CD4-positive, CD25-positive, alpha-beta regulatory T cell (primary cell): ENCODE results near the gene SLC5A6. TPM values are rescaled to one million over a fixed set of nuclear protein-coding genes. Genes with fewer than 3 reads are reported as not detected.

Source experiments
- ATAC-seq, 2 donors: fragments of 150-1000 bp; cut with Tn5 transposase; one replicate each; pipeline ENCODE4 v1.10.0; 2021; ENCODE audit warnings: low read depth in 2 of 2, moderate number of reproducible peaks in 2 of 2, moderate library complexity in 1 of 2
- DNase-seq, 3 donors: peaks; one replicate each; pipeline versions ENCODE4 v3.0.0 to v3.0.0-alpha.2; 2012 to 2022; ENCODE audit warnings: mixed read lengths in 1 of 3
- H3K27ac ChIP-seq: one replicate; pipeline ENCODE4 v1.7.0; 2013; ENCODE audit warnings: mild to moderate bottlenecking, low read length; ENCODE audit not compliant: insufficient read depth, poor library complexity, severe bottlenecking
- H3K27me3 ChIP-seq: one replicate; pipeline ENCODE4 v1.7.0; 2013; ENCODE audit warnings: low read length; ENCODE audit not compliant: control insufficient read depth, insufficient read depth
- H3K36me3 ChIP-seq: one replicate; pipeline ENCODE4 v1.7.0; 2013; ENCODE audit warnings: mild to moderate bottlenecking, low read length, moderate library complexity; ENCODE audit not compliant: control insufficient read depth, insufficient read depth
- H3K4me1 ChIP-seq: 2 replicates; pipeline ENCODE4 v1.7.0; 2013; ENCODE audit warnings: mild to moderate bottlenecking, low read length; ENCODE audit not compliant: insufficient read depth, control insufficient read depth, poor library complexity, severe bottlenecking
- H3K4me3 ChIP-seq: one replicate; pipeline ENCODE4 v1.7.0; 2013; ENCODE audit warnings: low read depth, mild to moderate bottlenecking, low read length, moderate library complexity
- H3K9me3 ChIP-seq, 2 experiments: 1 replicate in 1 of 2; 2 replicates in 1 of 2; pipeline ENCODE4 v1.7.0; 2013; ENCODE audit warnings: low read length in 2 of 2, mild to moderate bottlenecking in 1 of 2, moderate library complexity in 1 of 2; ENCODE audit not compliant: control insufficient read depth in 2 of 2
- H3K27ac Mint-ChIP-seq, 3 donors: one replicate each; pipeline ENCODE4 v1.8.0; 2020 to 2022; ENCODE audit warnings: mild to moderate bottlenecking in 3 of 3, mixed read lengths in 3 of 3, moderate library complexity in 2 of 3
- H3K27me3 Mint-ChIP-seq: one replicate; pipeline ENCODE4 v1.8.0; 2022; ENCODE audit warnings: mild to moderate bottlenecking, mixed read lengths
- H3K36me3 Mint-ChIP-seq: one replicate; pipeline ENCODE4 v1.8.0; 2020; ENCODE audit warnings: mixed read lengths
- H3K4me1 Mint-ChIP-seq, 4 donors: one replicate each; pipeline ENCODE4 v1.8.0; 2020 to 2022; ENCODE audit warnings: mixed read lengths in 4 of 4, mild to moderate bottlenecking in 1 of 4
- H3K4me3 Mint-ChIP-seq, 4 donors: one replicate each; pipeline ENCODE4 v1.8.0; 2020 to 2022; ENCODE audit warnings: mild to moderate bottlenecking in 4 of 4, mixed read lengths in 4 of 4, moderate library complexity in 3 of 4
- H3K9me3 Mint-ChIP-seq, 7 donors: one replicate each; pipeline ENCODE4 v1.8.0; 2020 to 2022; ENCODE audit warnings: mixed read lengths in 7 of 7, mild to moderate bottlenecking in 3 of 7, moderate library complexity in 2 of 7
- polyA plus RNA-seq, 4 donors: library from polyadenylated mRNA; unstranded; fragments of 300-500 nt; fragmentation: Illumina TruSeq; gene quantifications; one replicate each; pipeline ENCODE4 v1.2.3, GENCODE V29; 2021
- total RNA-seq: library from RNA; stranded (reverse); gene quantifications from one replicate; pipeline ENCODE4 v1.2.3, GENCODE V29; 2022

SLC5A6 gene
- total and polyA plus RNA-seq, 5 donors from 2014 or later, result 15.5 to 154 (median 17.3) TPM

- Mint-ChIP-seq H3K36me3 (no peaks in the 10 kb centered on the region), H3K9me3 (no peaks in the 10 kb centered on the region), H3K4me3 (no peak overlapping the region), H3K27ac (no peak overlapping the region), H3K4me1 (no peaks in the 10 kb centered on the region), H3K27me3 (peaks cover 31% of the 10 kb centered on the region)
- H3K9me3 ChIP-seq, result no peaks in the 10 kb centered on the region
- H3K27me3 ChIP-seq, result peaks cover under 1% of the 10 kb centered on the region
- no peak overlapping the region for H3K27ac ChIP-seq
- H3K4me1 ChIP-seq, result peaks cover 7% of the 10 kb centered on the region
- ATAC-seq (no peak), DNase-seq (no peak)
- no peaks in the 10 kb centered on the region for H3K36me3 ChIP-seq
- no peak overlapping the region for H3K4me3 ChIP-seq
Measured at GRCh38 chr2:27250652-27251379, 38.7 kb upstream of the SLC5A6 start.

DNA sequence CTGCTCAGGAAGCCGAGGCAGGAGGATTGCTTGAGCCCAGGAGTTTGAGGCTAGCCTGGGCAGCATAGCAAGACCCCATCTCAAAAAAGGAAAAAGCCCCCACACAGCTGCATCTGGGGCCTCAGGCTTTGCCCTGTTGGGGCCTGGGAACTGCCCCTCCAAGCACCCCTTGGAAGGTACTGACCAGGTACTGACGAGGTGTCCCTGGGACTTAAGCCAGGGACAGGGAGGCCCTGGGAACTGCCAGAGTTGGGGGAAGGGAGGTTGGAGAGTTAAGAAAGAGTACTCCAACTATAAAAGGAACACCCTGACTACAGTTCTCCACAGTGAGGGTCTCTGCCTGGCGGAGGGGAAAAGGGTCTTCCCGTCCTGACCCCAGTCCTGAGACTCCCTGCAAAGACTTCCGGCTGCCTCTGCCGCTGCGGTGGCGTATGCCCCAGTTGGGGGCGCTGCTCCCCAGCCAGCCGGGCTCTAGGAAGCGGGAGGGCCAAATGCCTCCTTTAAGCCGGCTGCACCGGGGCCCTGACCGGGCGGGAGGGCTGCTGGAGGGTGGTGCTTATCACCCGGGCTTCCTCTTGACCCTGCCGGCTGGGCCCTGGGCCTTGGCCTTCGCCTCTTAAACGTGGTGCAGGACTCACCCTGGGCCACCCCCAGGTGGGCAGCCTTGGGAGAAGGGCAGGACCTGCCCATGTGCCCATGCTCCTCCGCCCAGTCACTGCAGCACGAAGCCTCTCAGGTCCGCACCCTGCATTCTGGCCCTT, 38.0 kb upstream of the SLC5A6 start:
- H3K9me3 Mint-ChIP-seq, result no peaks in the 10 kb centered on the region
- no peaks in the 10 kb centered on the region for H3K4me1 Mint-ChIP-seq
- H3K27ac ChIP-seq, result no peak overlapping the region
- peak in 1 of 3 donors; percentile 51 for DNase-seq
- H3K9me3 ChIP-seq, result no peaks in the 10 kb centered on the region
- peaks cover 27% of the 10 kb centered on the region for H3K27me3 Mint-ChIP-seq
- no peaks in the 10 kb centered on the region for H3K36me3 Mint-ChIP-seq
- H3K27me3 ChIP-seq, result no peaks in the 10 kb centered on the region
- no peak overlapping the region for H3K27ac Mint-ChIP-seq
- no peaks in the 10 kb centered on the region for H3K36me3 ChIP-seq
- H3K4me3 Mint-ChIP-seq, result no peak overlapping the region
- no peak overlapping the region for H3K4me3 ChIP-seq
- ATAC-seq, result peak; percentile 37 to 46
- H3K4me1 ChIP-seq, result peaks cover 7% of the 10 kb centered on the region

DNA sequence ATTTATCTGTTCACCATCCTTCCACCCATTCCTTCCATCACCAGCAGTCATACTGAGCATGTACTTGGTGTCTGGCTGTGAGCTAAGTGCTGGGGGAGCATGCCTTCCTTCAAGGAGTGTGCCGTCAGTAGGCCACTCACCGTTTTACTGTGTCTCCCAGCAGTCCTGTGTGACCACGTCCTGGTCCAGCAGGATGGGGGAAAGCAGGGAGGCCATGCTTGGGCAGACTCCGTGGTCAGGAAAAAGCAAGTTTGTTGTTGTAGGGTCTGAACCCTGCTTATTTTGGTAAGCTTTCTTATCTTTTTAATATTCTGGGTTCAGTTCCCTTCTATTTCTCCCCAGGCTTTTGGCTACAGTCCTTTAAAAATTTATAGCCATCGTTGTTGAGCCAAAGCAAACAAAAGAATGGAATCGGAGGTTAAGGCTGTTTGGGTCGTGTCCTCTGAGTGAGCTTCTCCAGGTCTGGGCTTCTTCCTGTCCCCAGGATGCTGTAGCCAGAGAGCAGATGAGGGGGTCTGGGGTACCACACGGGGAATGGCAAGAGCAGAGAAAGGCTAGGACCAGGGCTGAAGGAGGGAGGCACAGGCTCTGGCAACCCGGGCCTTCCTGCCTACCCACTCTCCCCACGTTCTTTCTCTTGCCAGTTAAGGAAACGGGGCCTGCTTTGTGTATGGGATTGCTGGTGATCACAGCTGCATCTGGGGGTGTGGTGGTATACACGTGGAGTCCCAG, 37.3 kb upstream of the SLC5A6 start:
- Histone ChIP-seq H3K4me1 (peaks cover 7% of the 10 kb centered on the region), H3K9me3 (no peaks in the 10 kb centered on the region), H3K36me3 (peaks cover under 1% of the 10 kb centered on the region), H3K4me3 (no peak overlapping the region), H3K27ac (no peak overlapping the region), H3K27me3 (no peaks in the 10 kb centered on the region)
- H3K4me1 Mint-ChIP-seq, result no peaks in the 10 kb centered on the region
- H3K4me3 Mint-ChIP-seq, result no peak overlapping the region
- DNase-seq, result no peak
- H3K9me3 Mint-ChIP-seq, result no peaks in the 10 kb centered on the region
- no peak overlapping the region for H3K27ac Mint-ChIP-seq
- H3K27me3 Mint-ChIP-seq, result peaks cover 25% of the 10 kb centered on the region
- H3K36me3 Mint-ChIP-seq, result peaks cover 1% of the 10 kb centered on the region
- no peak for ATAC-seq

DNA sequence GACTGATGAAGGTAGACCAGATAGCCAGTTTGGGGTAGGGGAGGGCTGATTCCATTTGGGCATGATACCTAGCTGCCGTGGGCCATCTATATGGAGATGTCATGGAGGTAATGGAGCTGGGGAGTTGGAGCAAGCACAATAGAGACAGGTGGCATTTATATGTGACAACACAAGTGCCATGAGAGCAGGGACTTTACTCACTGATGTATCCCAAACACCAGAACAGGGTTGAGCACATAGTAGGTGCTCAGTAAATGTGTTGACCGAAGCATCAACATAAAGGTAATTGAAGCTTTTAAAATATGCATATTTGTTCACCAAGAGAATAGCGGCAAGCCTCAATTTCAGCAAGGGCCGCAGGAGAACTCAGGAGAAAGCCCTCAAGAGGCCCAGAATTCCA, 35.8 kb upstream of the SLC5A6 start:
- Mint-ChIP-seq H3K36me3 (peaks cover 5% of the 10 kb centered on the region), H3K4me3 (no peak overlapping the region), H3K9me3 (no peaks in the 10 kb centered on the region), H3K4me1 (no peaks in the 10 kb centered on the region), H3K27me3 (peaks cover 11% of the 10 kb centered on the region), H3K27ac (peak overlapping the region in 1 of 3 donors; percentile 74)
- Histone ChIP-seq H3K9me3 (no peaks in the 10 kb centered on the region), H3K27me3 (no peaks in the 10 kb centered on the region), H3K36me3 (peaks cover 13% of the 10 kb centered on the region), H3K4me3 (no peak overlapping the region), H3K27ac (no peak overlapping the region), H3K4me1 (peaks cover 7% of the 10 kb centered on the region)
- ATAC-seq (no peak), DNase-seq (no peak)

GRCh38 chr2:27245626-27246025, 33.6 kb upstream of the SLC5A6 start:
- Histone ChIP-seq H3K9me3 (no peaks in the 10 kb centered on the region), H3K4me3 (no peak overlapping the region), H3K27me3 (no peaks in the 10 kb centered on the region), H3K36me3 (peaks cover 31% of the 10 kb centered on the region), H3K4me1 (peaks cover 10% of the 10 kb centered on the region), H3K27ac (no peak overlapping the region)
- H3K4me1 Mint-ChIP-seq, result peaks cover 0 to 2% (median 0%) of the 10 kb centered on the region in 4 donors
- H3K9me3 Mint-ChIP-seq, result no peaks in the 10 kb centered on the region
- H3K4me3 Mint-ChIP-seq, result no peak overlapping the region
- H3K36me3 Mint-ChIP-seq, result peaks cover 5% of the 10 kb centered on the region
- no peak for ATAC-seq
- peaks cover 4% of the 10 kb centered on the region for H3K27me3 Mint-ChIP-seq
- peak overlapping the region in 1 of 3 donors; percentile 17 for H3K27ac Mint-ChIP-seq
- DNase-seq, result no peak

GRCh38 chr2:27245116-27245515, 33.0 kb upstream of the SLC5A6 start:
- Mint-ChIP-seq H3K27ac (peak overlapping the region in 1 of 3 donors; percentile 17), H3K9me3 (no peaks in the 10 kb centered on the region), H3K4me1 (peaks cover 0 to 2% (median 0%) of the 10 kb centered on the region in 4 donors), H3K36me3 (peaks cover 5% of the 10 kb centered on the region), H3K27me3 (peaks cover 4% of the 10 kb centered on the region), H3K4me3 (no peak overlapping the region)
- DNase-seq (no peak), ATAC-seq (no peak)
- H3K27ac ChIP-seq, result no peak overlapping the region
- no peak overlapping the region for H3K4me3 ChIP-seq
- H3K4me1 ChIP-seq, result peaks cover 6% of the 10 kb centered on the region
- no peaks in the 10 kb centered on the region for H3K27me3 ChIP-seq
- no peaks in the 10 kb centered on the region for H3K9me3 ChIP-seq
- peaks cover 36% of the 10 kb centered on the region for H3K36me3 ChIP-seq

DNA sequence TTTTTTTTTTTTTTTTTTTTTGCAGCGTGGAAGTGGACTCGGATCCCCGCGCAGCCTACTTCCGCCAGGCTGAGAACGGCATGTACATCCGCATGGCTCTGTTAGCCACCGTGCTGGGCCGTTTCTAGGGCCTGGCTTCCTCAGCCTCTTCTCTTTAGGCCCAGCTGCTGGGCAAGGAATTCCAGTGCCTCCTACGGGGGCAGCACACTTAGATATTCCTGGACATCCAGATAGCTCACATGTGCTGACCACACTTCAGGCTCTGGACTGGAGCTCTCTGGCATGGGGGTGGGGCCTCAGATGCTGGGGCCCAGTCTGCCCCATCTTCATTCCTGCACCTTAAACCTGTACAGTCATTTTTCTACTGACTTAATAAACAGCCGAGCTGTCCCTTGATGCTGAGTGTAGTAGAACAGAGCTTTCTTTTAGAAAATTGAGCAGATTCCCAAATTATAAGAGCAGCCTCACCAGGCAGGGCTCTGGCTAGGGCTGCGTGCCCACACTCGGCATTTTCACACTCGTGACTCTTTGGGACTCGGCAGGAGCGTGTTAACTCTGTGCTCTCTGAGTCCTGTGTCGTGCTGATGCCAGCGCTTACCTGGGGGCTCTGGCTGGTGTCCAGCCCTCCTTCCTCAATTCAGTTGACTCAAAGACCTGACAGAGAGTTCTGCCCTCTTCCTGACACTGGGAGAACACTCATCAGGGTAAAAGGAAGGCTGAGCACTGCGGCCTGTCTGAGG, 31.5 kb upstream of the SLC5A6 start:
- Histone ChIP-seq H3K4me1 (peaks cover 3% of the 10 kb centered on the region), H3K4me3 (no peak overlapping the region), H3K36me3 (peaks cover 49% of the 10 kb centered on the region), H3K27ac (no peak overlapping the region), H3K27me3 (no peaks in the 10 kb centered on the region), H3K9me3 (no peaks in the 10 kb centered on the region)
- Mint-ChIP-seq H3K27me3 (peaks cover 4% of the 10 kb centered on the region), H3K4me1 (peaks cover 0 to 2% (median 0%) of the 10 kb centered on the region in 4 donors), H3K4me3 (no peak overlapping the region), H3K9me3 (no peaks in the 10 kb centered on the region), H3K27ac (no peak overlapping the region), H3K36me3 (peaks cover 17% of the 10 kb centered on the region)
- ATAC-seq, result no peak
- DNase-seq, result no peak
